ENCODE data around the gene USP9Y.

The USP9Y gene

DNA sequence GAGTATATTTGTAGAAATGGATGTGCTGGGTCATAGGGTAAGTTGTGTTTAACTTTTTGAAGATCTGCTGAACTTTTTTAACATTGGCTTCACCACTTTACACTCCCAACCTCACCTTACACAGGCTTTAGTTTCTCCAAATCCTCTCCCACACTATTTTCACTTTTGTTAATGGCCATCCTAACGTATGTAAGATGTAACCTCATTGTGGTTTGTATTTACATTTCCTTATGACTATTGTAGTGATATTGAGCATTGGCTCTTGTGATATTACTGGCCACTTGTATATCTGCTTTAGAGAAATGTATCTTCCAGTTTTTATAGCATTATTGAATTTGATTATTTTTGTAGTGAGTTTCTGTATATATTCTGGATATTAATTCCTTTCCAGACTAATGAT, 93.0 kb downstream of the USP9Y start:
- no peak for DNase-seq

DNA sequence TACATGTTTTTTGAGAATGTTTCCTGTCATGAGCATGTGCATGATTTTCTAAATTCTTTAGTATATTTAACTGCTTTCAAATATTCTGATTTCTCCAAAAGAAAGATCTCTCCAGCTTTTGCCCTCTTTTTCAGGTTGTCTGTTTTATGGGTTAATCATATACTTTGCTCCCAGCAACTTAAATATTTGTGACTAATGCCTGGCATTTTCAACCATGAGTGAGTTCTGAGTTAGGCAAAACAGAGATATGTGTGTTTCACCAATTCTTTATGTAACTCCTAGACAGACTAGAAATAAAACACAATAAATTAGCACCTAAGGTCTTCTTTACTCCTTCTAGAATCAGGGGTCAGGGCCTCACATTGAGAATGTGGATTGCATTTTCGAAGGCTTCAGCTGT, 107.0 kb downstream of the USP9Y start:
- no peak for DNase-seq

GRCh38 chrY:12809034-12809433, 108.0 kb downstream of the USP9Y start:
- DNase-seq = no peak

DNA sequence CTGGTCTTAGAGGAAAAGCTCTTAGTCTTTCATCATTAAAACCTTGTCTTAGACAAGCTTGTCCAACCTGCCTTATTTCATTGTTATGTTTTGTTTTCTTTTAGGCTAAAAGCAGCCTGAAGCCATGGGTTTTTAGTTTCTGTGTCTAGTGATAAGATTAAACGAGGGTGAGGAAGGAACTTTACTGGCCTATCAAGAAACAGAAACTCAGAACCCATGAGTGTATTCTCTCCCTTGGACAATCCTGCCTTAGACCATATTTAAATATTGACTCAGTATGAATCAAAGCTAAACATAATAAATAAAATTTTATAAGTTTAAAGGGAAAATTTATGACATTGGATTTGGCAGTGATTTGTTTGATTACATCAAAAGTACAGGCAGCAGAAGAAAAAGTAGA, 122.4 kb downstream of the USP9Y start:
- no peak for DNase-seq

GRCh38 chrY:12826791-12827190, 125.8 kb downstream of the USP9Y start:
- no peak for DNase-seq

DNA sequence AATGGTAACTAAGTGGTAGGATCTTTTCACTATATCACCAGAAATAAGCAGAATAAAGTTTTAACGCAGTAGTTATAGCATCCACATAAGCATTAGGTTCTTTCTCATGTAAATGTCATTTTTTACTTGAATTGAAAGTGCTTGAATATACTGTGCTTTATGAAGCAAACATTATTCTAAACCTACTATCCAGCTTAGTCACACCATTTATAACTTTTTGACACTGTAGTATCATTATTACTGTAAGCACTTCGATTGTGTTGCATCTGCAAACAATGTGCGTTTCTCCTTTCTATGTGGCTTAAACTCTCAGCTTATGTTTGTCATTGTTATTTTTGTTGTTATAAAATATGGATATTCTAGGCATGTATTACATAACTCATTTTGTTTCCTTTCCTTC, 132.3 kb downstream of the USP9Y start:
- DNase-seq = no peak

GRCh38 chrY:12837550-12837949, 136.5 kb downstream of the USP9Y start:
- no peak for DNase-seq

- DNase-seq = no peak
These were observed 140.3 kb downstream of the USP9Y start for GRCh38 chrY:12841368-12841767.

DNA sequence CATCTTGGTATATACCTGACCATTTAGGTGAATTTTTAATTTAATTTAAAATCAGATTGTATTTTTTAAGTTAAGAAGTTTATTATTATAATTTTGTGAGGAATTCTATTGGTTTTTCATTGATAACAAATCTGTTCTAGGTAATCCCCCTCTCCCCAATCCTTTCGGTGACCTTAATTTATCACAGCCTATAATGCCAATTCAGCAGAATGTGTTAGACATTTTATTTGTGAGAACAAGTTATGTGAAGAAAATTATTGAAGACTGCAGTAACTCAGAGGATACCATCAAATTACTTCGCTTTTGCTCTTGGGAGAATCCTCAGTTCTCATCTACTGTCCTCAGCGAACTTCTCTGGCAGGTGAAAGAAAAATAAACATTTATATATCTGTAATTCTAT, 145.8 kb downstream of the USP9Y start:
- DNase-seq = no peak

GRCh38 chrY:12855791-12856275, 154.8 kb downstream of the USP9Y start:
- DNase-seq = no peak

DNA sequence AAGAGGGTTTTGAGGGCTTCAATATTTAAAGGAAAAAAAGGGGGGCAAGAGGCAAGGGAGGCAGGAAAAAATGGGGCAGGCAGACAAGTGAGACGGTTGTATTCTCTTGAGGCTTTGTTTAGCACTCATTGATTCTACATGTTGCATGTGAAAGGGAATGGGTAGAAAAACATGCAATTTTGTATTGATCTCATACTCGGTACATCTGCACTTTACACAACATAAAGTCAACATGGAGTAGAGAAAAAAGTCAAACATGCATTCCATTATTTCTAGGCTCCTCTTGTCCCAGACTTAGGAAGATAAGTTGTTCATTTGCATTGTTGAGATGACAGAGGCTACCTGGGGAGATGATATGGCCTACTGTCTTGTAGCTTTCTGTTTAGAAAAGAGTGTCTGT, 166.9 kb downstream of the USP9Y start:
- no peak for DNase-seq

DNA sequence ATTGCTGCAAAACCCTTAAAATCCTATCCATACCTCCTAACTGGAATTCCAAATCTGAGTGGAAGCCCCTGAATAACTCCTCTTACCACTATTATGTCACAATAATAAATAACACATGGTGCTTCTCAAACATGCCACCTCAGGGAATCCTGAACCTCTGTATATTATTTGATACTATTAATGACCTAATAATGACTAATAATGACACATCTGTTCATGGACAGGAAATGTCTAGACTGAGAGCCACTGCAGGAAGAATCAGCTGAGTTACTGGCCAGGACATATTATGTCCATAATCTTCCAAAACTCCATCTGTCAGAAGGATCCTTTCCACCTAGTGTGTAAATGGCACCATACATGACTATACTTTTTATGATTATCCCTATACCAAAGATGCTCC, 195.9 kb downstream of the USP9Y start:
- no peak for DNase-seq

DNA sequence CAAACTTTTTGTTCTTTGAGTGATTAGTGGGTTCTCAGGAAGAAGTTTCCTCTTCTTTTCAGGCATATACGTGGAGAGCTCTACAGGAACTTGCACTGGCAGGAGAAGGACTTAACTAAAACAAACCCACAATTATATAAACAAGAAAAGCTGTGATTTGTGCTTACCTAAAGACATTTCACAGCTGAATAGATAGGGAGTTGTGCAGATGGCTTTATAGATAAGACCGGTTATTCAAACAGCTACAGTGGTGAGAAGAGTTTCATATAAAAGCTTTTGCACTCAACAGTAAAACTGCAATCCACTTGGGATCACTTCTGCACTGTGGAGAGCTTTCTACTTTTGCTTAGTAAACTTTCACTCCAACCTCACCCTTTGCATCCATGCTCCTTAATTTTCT, 197.6 kb downstream of the USP9Y start:
- DNase-seq = no peak

- no peak for DNase-seq
These were observed 203.8 kb downstream of the USP9Y start, which contains the start of gene DDX3Y for GRCh38 chrY:12904618-12905516. Gene DDX3Y (plus strand): TSS chrY:12904868. CDS start chrY:12904937, 69 bp downstream.

GRCh38 chrY:12905517-12905872, 204.5 kb downstream of the USP9Y start:
- no peak for DNase-seq

DNA sequence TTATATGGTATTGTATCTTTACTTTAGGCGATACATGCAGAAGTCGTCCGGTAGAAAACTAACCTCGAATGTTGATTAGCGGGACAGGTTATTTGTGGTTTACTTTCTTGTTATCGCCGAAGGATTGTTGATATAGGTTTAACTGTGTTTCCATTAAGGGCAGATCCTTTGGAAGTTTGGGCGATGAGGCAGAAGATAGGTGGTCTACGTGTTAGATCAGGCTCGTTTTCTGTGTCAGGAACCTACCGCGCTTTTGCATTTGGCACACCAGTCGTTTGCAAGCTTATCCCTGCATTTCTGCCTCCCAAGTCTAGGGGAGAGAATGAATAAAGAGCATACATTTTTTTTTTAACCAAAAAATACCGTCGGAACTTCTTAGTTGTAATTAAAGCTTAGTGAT, 204.9 kb downstream of the USP9Y start:
- no peak for DNase-seq

Data from central memory CD4-positive, alpha-beta T cell (primary cell).